GM12872 (cell line): ENCODE data around the gene HSF2BP.

Experiments
- TF ChIP-seq, protein P1 (sequence below): IDR thresholded peaks from 3 replicates; pipeline ENCODE4 v1.5.1; 2011; ENCODE audit warnings: low read depth, mild to moderate bottlenecking, low read length, moderate library complexity; ENCODE audit not compliant: insufficient read depth

The HSF2BP gene

DNA sequence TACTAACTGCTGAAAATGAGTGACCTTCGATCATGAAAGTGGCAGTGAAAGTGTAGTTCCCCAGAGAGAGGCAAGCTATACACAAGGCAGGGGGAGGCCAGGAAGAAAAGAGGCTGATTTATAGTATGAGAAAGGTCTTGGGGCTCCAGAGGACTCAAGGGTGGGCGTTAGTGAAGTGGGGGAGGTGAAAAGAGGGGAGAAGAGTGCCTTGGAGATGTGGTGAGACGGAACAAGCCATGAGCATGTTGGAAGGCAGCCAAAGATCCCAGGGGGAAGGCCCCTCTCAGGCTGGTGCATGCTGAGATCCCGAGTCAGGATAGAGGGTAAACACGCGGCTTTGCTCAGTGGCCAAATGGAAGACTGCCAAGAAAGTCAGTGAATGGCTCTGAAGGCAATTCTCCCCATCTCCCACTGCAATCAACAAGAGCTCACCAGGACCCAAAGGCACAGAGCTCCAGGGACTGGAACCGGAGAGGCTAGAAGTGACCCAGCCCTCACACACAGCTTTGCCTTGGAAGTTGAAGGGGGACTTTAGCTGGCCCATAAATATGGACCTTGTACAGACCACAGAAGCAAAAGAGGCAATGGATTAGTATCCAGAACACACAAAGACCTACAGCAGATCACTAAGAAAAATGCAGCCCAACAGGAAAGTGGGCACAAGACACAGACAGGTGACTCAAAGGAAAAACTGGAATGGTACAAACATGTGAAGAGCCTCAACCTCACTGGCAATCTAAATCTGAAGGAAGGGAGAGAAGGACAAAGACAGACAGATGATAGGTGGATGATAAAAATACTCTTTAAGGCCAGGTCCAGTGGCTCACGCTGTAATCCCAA lies 49.6 kb downstream of the HSF2BP start:
- TF ChIP-seq, protein P1, sequence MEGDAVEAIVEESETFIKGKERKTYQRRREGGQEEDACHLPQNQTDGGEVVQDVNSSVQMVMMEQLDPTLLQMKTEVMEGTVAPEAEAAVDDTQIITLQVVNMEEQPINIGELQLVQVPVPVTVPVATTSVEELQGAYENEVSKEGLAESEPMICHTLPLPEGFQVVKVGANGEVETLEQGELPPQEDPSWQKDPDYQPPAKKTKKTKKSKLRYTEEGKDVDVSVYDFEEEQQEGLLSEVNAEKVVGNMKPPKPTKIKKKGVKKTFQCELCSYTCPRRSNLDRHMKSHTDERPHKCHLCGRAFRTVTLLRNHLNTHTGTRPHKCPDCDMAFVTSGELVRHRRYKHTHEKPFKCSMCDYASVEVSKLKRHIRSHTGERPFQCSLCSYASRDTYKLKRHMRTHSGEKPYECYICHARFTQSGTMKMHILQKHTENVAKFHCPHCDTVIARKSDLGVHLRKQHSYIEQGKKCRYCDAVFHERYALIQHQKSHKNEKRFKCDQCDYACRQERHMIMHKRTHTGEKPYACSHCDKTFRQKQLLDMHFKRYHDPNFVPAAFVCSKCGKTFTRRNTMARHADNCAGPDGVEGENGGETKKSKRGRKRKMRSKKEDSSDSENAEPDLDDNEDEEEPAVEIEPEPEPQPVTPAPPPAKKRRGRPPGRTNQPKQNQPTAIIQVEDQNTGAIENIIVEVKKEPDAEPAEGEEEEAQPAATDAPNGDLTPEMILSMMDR, result no peak

DNA sequence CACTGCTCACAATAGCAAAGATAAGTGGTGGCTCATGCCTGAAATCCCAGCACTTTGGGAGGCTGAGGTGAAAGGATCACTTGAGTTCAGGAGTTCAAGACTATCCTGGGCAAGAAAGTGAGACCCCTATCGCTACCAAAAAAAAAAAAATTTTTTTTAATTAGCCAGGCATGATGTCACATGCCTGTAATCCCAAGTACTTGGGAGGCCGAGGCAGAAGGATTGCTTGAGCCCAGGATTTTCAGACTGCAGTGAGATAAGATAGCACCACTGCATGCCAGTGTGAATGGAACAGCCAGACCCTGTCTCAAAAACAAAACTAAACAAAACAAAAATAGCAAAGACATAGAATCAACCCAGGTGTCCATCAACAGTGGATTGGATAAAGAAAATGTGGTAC lies 50.6 kb downstream of the HSF2BP start:
- TF ChIP-seq, protein P1, result no peak

DNA sequence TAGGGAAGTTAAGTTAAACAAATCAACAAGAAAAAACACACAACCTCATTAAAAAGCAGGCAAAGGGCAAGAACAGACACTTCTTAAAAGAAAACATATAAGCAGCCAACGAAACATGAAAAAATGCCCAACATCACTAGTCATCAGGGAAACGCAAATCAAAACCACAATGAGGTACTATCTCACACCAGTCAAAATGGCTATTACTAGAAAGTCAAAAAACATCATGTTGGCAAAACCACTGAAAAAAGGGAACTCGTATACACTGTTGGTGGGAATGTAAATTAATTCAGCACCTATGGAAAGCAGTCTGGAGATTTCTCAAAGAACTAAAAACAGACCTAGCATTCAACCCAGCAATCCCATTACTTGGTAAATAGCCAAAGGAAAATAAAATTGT lies 51.1 kb downstream of the HSF2BP start:
- TF ChIP-seq, protein P1, result no peak

DNA sequence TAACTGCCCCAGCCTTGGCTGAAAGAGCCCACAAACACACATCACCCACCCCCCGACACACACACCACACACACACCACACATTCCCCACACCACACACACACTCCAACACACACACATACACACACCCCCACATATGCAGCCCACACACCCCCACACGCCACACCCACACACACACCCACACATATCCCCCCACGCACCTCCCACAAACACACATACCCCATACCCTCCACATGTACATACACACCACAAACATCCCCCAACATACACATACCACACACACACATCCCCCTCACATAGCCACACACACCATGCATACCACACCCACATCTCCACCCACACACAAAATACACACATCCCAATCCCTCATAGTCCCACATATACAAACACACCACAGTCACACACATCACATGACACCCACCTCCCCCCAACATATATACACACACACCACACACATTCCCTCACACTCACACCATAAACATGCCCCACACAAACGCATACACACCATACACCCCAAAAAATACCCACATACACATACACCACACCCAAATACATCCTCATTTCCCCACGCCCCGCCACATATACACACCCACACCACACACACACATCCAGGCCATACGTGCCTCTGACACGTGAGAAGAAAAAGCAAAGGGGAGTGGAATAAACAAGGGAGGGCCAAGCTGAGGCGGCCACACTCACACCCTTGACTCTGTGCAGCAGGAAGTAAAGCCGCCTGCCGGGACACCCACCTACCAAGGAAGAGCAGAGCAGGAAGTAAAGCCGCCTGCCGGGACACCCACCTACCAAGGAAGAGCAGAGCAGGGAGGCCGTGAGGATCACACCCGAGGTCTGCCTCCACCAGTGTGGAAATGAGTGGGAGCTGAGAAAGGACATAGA lies 53.7 kb downstream of the HSF2BP start:
- TF ChIP-seq, protein P1, result no peak

DNA sequence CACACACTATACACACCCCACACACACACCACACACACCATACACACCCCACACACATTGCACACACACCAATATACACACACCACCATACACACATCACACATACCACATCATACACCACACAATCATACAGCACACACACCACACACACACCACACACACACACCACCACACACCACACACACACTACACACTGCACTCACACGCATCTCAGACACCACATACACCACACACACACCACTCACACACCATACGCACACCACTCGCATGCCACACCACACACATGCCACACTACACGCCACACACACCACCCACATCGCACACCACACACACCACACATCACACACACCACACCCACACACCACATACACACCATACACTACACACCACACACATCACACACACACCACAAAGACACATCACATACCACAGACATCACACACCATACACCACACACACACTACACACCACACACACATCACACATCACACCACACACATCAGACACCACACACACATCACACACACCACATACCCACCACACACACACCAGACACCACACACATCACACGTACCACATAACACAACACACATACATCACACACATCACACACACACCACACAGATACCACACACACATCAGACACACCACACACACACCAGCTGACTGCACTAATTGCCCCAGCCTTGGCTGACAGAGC lies 54.6 kb downstream of the HSF2BP start:
- TF ChIP-seq, protein P1, result no peak

DNA sequence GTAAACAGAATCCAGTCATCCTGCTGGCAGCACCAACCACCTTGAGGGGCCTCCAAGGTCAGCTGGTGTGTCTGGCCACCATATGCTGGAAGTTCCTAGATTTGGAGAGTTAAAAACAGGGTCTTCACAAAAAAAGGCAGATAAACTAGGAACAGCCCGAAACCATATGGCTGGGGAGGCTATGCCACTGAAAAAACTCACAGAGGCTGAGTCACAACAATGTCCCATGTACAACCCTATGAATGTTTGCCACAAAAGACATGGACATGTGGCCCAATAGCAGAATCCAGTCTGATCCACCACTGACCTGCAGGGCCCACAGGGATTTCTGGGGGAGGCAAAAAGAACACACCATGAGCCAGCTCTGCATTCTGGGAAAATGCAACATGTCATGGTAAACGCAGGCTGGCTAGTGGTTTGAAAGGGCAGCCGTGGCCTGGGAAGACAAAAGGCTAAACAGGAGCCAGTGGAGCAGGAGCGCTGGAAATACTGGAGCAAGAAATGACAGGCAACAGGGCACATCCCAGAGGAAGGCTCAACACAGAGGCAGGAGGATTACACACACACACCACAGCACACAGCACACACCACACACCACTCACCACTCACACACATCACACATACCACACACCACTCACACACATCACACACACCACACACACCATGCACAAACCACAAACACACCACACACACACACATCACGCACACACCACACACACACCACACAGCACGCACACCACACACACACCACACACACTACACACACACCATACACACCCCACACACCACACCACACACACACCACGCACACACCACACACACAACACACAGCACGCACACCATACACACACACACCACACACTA lies 55.4 kb downstream of the HSF2BP start:
- TF ChIP-seq, protein P1, result no peak
